NCI-H1048 (cell line): ENCODE results near the gene STUM.

Source experiments
- DNase-seq: peaks from one replicate; lab custom pipeline; 2025; lab: John Stamatoyannopoulos, UW

STUM gene

DNA sequence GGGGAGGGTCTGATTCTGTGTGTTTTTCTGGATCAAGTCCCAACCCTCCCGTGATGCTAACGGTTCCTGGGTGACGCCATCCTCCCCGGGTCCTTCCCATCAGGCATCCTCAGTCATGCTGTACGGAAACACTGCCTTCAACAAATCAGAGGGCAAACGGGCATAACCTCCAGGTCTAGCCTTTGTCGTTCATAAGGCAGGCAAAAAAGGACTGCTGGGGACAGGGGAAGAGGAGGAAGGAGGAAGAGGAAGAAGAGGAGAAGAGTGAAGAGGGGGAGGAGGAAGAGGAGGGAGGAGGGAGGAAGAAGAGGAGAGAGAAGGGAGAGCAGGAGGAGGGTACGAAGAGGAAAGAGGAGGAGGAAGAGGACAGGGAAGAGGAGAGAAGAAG is 106.1 kb downstream of the STUM start:
- DNase-seq, result no peak

DNA sequence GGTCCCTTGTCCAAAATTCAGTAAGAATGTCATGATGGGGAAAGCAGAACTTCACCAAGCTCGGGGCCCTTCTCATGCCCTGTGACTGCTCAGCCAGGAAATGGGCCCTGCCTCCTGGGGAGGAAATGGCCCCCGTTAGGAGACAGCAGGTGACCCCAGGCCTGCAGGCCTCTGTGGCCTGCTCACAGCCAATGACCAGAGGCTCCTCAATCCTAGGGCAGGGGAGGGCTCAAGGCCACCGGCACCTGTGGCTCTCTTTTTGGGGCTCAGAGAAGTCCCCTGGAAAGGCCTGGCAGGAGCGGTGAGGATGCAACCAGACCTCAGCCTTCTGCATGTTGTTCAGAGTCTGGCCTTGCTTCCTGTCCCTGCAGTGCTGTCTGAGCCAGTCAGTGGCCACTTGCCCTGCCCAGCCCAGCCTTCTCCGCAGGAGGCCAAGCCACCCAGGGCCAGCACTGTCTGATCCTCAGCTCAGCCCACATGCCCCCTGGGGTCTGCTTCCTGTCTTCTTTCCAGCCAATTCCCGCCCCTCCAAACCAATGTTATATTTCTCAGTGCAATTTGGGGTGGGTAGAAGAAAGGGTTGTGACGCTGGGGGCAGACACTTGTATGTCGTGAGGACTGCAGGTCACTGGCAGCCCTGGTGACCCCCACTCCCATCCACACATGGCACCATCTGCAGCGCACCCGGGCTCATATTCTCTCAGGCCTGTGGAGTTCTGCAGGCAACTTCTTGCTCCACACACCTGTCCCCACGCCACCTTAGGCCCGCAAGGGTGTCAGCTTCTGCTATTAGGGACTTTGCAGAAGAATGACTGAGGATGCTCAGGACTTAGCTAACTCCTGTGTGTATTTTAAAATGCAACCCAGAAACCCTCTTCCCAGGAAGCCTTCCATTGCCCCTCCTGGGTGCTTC is 106.9 kb downstream of the STUM start:
- no peak for DNase-seq

DNA sequence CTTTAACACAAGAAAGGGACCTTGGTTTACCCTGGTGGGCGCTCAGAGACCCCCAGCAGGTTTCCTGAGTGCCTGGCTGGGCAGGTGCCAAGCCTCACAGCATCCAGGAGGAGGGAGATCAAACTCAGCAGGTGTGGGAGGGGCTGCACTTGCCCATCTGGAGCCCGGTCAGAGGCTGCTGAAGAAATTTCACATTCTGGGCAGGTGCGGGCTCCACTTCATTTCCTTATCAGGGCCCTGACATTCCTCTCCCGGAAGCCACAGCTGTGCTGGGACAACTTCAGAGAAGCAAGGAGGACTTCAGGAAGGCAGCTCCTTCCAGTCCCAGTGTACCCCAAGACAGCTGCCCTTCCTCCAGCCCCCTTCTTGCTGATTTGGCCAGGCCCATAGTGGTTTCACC is 107.6 kb downstream of the STUM start:
- no peak for DNase-seq

DNA sequence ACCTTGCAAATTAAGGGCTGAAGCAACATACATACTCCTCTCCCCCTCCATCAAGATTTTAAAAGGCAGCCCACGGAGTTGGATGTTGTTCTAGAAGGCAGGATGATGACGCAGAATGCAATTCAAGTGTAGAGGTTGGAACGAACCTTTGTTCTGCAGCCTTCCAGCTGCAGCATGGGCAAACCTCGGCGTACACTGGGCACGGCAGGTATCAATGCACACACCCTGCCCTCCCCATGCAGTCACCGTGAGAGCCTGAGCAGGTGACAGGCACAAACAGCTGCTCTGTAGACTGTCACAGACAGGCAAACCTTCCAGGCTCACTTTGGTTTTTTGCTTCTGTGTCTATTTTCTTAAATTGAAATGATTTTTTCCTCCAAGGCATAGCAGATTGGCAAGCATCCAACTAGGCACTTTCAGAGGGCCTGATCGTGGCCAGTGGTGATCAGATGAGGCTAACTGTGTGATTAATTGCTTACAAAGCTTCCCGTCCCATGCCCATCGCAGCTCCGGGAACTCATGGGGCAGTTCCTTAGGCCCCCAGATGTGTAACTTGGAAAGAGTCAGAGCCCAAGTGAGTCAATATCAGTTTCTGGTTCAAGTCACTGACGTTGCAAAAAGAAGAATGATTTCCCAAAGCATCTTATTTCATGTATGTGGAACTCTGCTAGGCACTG is 108.2 kb downstream of the STUM start:
- no peak for DNase-seq

DNA sequence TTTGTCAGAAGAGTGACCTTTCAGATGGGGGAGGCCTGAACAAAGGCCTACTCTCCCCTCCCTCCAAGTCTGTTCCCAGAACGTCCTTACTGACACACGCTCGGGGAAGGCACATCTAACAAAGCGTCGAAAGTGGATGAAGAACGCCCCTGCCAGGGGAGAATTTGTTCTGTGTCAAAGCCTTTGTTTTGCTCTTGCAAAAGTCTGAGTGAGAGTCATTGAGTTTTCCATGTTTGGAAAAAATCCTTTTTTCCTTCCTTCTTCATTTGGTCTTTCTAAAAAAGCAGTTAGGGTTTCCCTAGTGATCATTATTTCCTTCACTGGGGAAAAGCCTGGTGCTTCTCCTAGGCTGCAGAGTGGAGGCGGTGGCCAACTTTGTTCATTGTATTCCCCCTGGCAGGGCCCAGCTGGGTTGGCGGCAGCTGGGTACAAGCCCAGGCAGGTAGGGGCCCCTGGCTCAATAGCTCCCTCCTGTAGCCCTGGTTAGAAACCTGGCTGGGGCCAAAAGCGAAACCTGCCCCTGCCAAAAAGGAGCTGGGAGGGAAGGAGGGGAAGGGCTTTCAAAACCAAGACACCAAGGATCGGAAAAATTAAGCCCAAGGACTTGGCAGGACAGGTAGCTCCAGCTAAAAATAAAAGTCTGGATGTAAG is 109.5 kb downstream of the STUM start:
- DNase-seq, result no peak

DNA sequence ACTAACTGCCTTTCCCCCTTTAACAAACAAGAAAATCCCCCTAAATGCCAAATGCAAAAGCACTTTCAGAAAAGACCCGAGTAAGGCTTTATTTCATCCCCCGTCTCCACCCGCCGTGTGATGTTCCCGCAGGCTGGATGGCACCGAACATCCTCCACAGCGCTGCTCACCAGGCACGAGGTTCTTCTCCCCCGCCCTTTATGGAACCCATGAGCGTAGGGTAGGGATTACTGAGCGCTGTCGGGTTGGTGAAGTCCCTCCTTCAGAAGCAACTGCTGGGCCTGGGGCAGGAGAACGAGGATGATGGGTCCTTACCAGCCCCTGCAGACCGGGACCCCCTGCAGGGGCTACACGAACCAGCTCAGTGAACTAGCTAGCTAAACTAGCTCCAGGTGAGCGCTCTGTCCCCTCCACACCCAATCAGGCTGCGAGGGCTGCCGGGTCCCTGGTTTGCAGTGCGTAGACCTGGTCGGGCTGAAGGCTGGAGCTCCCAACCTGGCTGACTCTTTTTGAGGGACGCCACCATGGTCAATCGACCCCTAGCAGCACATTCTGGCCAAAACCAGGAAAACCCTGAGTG is 110.1 kb downstream of the STUM start:
- no peak for DNase-seq
